ENCODE data around the gene IGSF3.
"Not testable (repeated sequence)": the region's sequence is repeated elsewhere in the genome, so short reads cannot be mapped to it uniquely, and the experiment has no call there.

Gene IGSF3

GRCh38 chr1:116631996-116632925 lies 35.3 kb downstream of the IGSF3 start:
- not testable (repeated sequence) for DNase-seq (ENCODE audit: extremely low read depth in 1 of 2, low read depth in 1 of 2)

- not testable (repeated sequence) for DNase-seq (ENCODE audit: extremely low read depth in 1 of 2, low read depth in 1 of 2)
Measured at GRCh38 chr1:116631554-116631953, 36.0 kb downstream of the IGSF3 start.

GRCh38 chr1:116630057-116630456 lies 37.5 kb downstream of the IGSF3 start:
- DNase-seq (ENCODE audit: extremely low read depth in 1 of 2, low read depth in 1 of 2): not testable (repeated sequence)

GRCh38 chr1:116629441-116629840 lies 38.1 kb downstream of the IGSF3 start:
- DNase-seq (ENCODE audit: extremely low read depth in 1 of 2, low read depth in 1 of 2): not testable (repeated sequence)

GRCh38 chr1:116628448-116628847 lies 39.1 kb downstream of the IGSF3 start:
- DNase-seq (ENCODE audit: extremely low read depth in 1 of 2, low read depth in 1 of 2): no peak

GRCh38 chr1:116627357-116627756 lies 40.2 kb downstream of the IGSF3 start:
- not testable (repeated sequence) for DNase-seq (ENCODE audit: extremely low read depth in 1 of 2, low read depth in 1 of 2)

- not testable (repeated sequence) for DNase-seq (ENCODE audit: extremely low read depth in 1 of 2, low read depth in 1 of 2)
Measured at GRCh38 chr1:116626915-116627314, 40.6 kb downstream of the IGSF3 start.

GRCh38 chr1:116625155-116625554 lies 42.4 kb downstream of the IGSF3 start:
- DNase-seq (ENCODE audit: extremely low read depth in 1 of 2, low read depth in 1 of 2): not testable (repeated sequence)

- DNase-seq (ENCODE audit: extremely low read depth in 1 of 2, low read depth in 1 of 2): no peak
Measured at GRCh38 chr1:116624040-116624439, 43.5 kb downstream of the IGSF3 start.

GRCh38 chr1:116622496-116622895 lies 45.0 kb downstream of the IGSF3 start:
- not testable (repeated sequence) for DNase-seq (ENCODE audit: extremely low read depth in 1 of 2, low read depth in 1 of 2)

GRCh38 chr1:116621756-116622155 lies 45.8 kb downstream of the IGSF3 start:
- DNase-seq (ENCODE audit: extremely low read depth in 1 of 2, low read depth in 1 of 2): not testable (repeated sequence)

GRCh38 chr1:116620392-116620791 lies 47.1 kb downstream of the IGSF3 start:
- not testable (repeated sequence) for DNase-seq (ENCODE audit: extremely low read depth in 1 of 2, low read depth in 1 of 2)

GRCh38 chr1:116619106-116619505 lies 48.4 kb downstream of the IGSF3 start:
- not testable (repeated sequence) for DNase-seq (ENCODE audit: extremely low read depth in 1 of 2, low read depth in 1 of 2)

- not testable (repeated sequence) for DNase-seq (ENCODE audit: extremely low read depth in 1 of 2, low read depth in 1 of 2)
Measured at GRCh38 chr1:116617808-116618207, 49.7 kb downstream of the IGSF3 start.

- DNase-seq (ENCODE audit: extremely low read depth in 1 of 2, low read depth in 1 of 2): not testable (repeated sequence)
Measured at GRCh38 chr1:116613825-116614224, 53.7 kb downstream of the IGSF3 start.

- DNase-seq (ENCODE audit: extremely low read depth in 1 of 2, low read depth in 1 of 2): not testable (repeated sequence)
Measured at GRCh38 chr1:116609801-116610371, 57.6 kb downstream of the IGSF3 start.

GRCh38 chr1:116608841-116609240 lies 58.7 kb downstream of the IGSF3 start:
- not testable (repeated sequence) for DNase-seq (ENCODE audit: extremely low read depth in 1 of 2, low read depth in 1 of 2)

GRCh38 chr1:116608151-116608550 lies 59.4 kb downstream of the IGSF3 start:
- DNase-seq (ENCODE audit: extremely low read depth in 1 of 2, low read depth in 1 of 2): not testable (repeated sequence)

- DNase-seq (ENCODE audit: extremely low read depth in 1 of 2, low read depth in 1 of 2): not testable (repeated sequence)
Measured at GRCh38 chr1:116607463-116607862, 60.1 kb downstream of the IGSF3 start.

- DNase-seq (ENCODE audit: extremely low read depth in 1 of 2, low read depth in 1 of 2): not testable (repeated sequence)
Measured at GRCh38 chr1:116606067-116606466, 61.5 kb downstream of the IGSF3 start.

- DNase-seq (ENCODE audit: extremely low read depth in 1 of 2, low read depth in 1 of 2): no peak
Measured at GRCh38 chr1:116605315-116605714, 62.2 kb downstream of the IGSF3 start.

GRCh38 chr1:116604408-116604807 lies 63.1 kb downstream of the IGSF3 start:
- not testable (repeated sequence) for DNase-seq (ENCODE audit: extremely low read depth in 1 of 2, low read depth in 1 of 2)
